GM20000 (cell line): ENCODE results near the gene RNF19B.
A peak's percentile ranks its signal among the peaks of the same experiment; 100 is the strongest.

Source experiments
- DNase-seq: peaks from one replicate; pipeline ENCODE4 v3.0.0; 2012; ENCODE audit warnings: low spot score
- CTCF ChIP-seq: IDR thresholded peaks from 2 replicates; pipeline ENCODE4 v1.5.1; 2012; ENCODE audit warnings: mild to moderate bottlenecking, control low read depth; ENCODE audit errors: extremely low read depth, missing control alignments

The RNF19B gene

GRCh38 chr1:32926562-32926961, 38.0 kb downstream of the RNF19B start:
- DNase-seq: no peak
- no peak for TF ChIP-seq CTCF

GRCh38 chr1:32925403-32926162, 39.0 kb downstream of the RNF19B start:
- no peak for DNase-seq
- TF ChIP-seq CTCF: peak; percentile 4

- DNase-seq: no peak
- no peak for TF ChIP-seq CTCF
Observed at GRCh38 chr1:32924881-32925344, 39.7 kb downstream of the RNF19B start.

GRCh38 chr1:32920833-32921232, 43.8 kb downstream of the RNF19B start:
- no peak for DNase-seq
- no peak for TF ChIP-seq CTCF

GRCh38 chr1:32919811-32920733, 44.5 kb downstream of the RNF19B start:
- no peak for TF ChIP-seq CTCF
- no peak for DNase-seq

- DNase-seq: no peak
- TF ChIP-seq CTCF: no peak
Observed at GRCh38 chr1:32918179-32918578, 46.4 kb downstream of the RNF19B start.

- no peak for TF ChIP-seq CTCF
Observed at GRCh38 chr1:32917521-32917920, 47.1 kb downstream of the RNF19B start.

More at GRCh38 chr1:32917521-32917920, 47.1 kb downstream of the RNF19B start:
- DNase-seq: no peak
